ENCODE results near the gene GNG2.
A peak's percentile ranks its signal among the peaks of the same experiment; 100 is the strongest.

GNG2 gene

DNA sequence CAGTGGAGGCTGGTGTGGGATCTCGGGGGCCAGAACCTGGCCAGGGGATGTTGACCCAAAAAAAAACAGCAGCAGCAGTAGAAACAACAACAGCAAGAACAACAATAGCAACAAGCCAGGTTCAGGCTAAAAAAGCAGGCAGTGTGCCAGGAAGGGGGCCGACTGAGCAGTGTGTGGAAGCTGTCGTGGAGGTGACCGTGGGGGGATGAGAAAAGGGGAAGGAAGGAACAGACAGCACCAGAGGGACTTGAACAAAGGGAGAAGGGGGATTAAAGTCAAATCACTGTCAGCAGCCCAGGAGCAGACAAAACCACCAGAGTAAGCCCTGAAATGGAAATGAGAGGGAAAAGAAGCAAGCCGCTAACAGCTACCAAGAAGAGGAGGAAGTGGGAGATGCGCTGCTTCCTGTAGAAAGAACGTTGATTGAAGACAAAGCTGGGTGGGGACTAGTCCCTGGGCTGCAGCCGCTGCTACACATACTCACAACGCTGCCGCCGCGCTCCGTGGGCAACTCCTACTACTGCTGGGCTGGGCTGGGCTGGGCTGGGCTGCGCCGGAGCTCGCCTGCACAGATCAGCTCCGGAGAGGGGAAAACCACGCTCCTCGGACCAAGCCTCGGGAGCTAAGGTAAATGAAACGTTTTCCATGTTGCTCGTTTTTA lies at the start of gene GNG2:
GNG2 (plus strand) TSS at position 449 of the 661 bp plus-strand sequence. CDS start 90,067 bp downstream, outside the sequence.
- DNase-seq: peak; percentile 80

DNA sequence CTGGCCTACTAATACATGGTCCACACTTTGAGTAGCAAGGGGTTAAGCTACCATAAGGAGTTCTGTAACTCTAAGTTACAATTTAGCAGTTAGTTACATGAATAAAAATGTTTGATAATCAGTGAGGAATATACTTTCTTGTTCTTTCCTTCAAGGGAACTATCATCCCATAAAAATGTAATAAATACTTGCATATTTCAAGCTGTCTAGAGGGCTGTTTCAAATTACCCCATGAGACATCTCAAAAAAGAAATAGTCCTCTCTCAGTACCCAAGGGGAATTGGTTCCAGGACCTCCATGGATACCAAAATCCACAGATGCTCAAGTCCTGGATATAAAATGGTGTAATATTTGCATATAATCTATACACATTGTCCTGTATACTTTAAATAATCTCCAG lies 48.7 kb upstream of the GNG2 start:
- DNase-seq: no peak

DNA sequence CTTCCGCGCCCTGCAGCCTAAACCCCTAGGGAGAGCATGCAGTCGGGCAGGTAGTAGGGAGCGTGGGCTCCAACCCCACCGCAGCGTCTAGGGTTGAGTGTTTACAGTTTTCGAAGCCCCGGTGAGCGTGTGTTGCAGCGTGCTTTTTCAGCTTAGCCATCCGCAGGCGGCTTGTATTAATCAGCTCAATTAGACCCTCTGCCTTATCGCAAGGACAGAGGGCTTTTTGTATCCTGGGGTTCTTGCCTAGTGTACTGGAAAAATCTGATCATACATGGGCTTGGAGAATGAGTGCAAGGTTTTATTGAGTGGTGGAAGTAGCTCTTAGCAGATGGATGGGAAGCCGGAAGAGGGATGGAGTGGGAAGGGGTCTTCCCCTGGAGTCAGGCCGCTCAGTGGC lies 44.4 kb upstream of the GNG2 start:
- no peak for DNase-seq

DNA sequence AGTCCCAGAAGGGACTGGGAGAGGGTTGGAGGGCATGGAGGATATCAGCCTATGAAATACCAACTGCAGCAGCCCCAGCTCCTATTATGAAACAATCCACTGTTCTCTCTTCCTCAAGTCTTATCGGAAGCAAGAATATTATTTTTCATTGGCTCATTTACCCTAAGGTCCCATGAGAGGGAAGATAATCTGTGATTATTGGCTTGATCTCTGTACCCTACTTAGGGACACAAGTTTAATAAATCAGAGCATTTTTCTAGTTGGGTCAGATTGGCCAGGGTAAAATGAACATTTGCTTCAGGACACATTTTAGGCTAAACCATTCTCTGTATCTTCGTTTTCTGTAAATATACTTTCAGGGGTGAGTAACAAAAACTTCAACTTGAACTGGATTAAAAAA lies 43.1 kb upstream of the GNG2 start:
- DNase-seq: no peak

DNA sequence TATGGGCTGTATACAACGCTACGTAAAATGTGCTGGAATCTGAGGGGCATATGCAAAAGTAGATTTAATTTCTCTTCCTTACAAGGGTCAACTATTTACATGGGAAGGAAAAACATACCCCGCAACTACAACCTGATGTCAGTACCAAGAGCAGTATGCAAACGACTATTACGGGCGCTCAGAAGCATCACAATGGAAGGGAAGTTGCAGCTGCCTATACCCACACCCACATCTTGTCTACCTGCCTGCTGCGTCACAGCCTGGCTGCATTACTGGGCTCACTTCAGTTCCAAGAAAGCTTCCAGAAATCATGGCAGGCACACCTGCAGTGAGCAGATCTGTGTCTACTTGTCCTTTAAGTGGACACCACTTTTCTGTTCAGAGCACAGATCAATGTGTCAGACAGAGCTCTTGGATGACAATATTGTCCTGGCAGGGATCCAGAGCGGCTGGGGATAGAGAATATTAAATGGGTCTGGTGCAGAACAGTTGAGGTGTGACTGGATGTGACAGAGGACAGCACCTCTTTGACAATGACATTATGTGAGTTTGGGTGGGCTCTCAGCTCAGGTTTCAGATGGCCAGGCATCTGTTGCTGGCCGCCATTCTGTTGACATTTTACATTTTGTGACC lies 41.5 kb upstream of the GNG2 start:
- no peak for DNase-seq

DNA sequence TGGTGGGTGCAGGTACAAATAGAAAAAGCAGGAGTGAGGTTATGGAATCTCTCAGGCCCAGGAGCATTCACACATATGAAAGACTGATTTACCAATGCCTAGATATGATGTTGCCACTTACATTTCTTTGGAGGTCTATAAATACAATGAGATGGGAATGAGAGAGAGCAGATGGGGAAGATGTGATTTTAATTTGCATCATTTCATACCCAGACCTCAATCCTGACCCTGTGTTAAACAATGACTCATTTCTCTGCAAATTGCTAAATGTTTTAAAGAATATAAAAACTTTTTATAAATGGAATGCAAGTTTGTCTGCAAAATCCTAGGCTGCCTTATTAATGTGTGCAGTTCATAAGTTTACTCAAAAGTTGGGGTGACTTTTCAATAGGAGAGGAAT lies 38.6 kb upstream of the GNG2 start:
- peak; percentile 26 for DNase-seq

DNA sequence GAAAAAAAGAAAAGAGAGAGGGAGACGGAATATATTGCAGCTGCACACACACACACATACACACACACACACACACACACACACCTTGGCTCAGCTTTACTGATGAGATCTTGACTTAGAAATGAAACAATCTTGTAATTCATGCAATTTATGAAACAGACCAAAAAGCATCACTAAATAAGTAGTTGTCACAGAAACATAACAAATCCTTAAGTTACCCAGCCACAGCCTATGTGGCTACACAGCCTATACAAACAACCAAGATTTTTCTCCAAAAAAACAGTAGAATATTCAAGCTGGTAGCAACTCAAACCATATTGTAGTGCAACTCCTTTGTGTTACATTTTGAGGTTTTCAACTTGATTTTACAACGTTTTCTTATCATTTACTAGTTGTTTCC lies 37.9 kb upstream of the GNG2 start:
- DNase-seq: no peak

DNA sequence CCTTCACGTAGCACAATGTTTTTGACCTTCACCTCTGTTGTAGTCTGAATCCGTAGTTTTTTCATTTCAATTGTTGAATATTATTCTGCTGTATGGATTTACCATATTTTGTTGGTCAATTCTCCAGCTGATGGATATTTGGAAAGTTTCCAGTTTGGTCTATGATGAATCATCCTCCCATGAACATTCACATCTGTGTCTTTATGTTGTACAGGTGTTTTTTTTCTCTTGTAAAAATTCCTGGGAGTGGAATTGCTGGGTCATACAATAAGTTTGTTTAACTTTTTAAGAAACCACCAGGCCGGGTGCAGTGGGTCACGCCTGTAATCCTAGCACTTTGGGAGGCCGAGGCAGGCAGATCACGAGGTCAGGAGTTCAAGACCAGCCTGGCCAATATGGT lies 36.7 kb upstream of the GNG2 start:
- DNase-seq: peak; percentile 19

DNA sequence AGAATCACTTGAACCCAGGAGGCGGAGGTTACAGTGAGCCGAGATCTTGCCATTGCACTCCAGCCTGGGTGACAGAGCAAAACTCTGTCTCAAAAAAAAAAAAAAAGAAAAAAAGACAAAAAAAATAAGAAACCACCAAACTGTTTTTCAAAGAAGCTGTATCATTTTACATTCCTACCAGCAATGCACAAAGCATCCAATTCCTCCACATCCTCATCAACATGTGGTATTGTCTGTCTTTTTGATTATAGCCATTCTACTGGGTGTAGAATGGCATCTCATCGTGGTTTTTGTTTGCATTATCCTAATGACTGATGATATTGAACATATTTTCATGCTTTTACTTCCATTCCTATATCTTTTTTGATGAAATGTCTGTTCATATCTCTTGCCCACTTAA lies 36.2 kb upstream of the GNG2 start:
- DNase-seq: no peak

DNA sequence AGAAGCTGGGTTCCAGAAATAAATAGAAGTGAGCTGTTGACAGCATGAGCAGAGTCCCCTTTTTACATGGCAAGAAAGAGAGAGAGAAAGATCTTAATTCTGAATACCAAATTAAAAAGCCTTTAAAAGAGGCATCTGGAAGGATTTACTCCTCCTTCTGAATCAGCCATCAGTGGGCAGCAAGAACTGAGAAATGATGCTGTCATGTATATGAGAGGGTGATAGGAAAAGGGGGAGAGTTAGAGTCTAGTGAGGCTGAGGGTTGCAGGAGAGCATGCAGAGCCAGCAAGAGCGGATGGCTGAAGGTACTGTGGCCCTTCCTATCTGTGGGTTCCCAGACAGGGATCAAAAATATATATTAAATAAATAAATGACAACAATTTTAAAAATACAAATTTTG lies 34.5 kb upstream of the GNG2 start:
- no peak for DNase-seq

DNA sequence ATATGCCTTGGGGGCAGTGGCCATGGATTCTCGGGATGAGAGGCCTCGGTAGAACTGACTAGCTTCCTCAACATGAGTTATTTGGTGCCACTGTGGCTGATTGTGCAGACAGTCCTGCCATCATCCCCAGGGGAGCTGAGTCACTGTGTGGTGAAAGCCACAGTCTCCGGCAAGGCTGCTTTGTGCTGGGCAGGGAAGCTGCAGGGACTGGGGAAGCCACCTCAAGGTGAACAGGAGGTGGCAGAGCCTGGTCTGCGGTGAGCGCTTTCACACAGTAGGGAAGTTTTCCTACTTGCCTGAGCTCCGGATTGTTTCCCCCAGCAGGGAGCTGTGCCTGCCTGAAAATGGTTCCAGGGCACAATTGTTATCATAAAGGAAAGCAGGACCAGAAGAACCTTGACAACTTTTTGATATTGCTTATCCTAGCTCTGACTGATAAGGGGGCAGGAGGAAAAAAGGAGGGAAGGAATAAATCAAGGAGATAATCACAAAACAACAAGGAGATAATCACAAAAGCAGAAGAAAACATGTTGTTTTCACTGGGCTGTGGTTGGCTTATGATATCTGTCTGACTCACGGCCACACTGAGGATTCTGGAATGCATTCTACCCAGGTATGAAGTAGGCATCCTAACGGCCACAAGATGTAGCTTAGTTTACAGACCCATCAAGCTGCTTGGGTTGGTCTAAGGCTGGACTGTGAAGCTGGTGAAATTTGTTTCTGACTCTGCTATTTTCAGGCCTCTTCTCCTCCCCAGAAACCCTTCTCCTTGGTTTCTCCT lies 32.2 kb upstream of the GNG2 start:
- DNase-seq: peak; percentile 82

DNA sequence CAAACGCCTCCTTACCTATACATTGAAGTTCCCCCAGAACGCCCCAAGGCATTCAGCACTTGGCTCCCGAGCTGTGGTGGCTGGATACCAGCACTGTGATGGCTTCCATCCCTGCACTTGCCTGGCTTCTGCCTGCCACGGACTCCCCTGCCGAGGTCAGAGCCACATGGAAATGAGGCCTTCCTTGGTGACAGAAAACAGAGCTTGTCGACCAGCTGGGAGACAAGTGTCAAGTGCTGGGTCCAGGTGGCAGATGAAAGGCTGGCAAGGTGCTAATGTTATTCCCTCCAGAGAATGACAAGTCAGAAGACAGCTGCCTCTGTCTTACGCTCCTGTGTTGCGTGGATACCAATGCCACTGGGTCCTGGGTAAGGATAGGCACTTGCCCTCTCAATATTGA lies 26.2 kb upstream of the GNG2 start:
- DNase-seq: no peak

DNA sequence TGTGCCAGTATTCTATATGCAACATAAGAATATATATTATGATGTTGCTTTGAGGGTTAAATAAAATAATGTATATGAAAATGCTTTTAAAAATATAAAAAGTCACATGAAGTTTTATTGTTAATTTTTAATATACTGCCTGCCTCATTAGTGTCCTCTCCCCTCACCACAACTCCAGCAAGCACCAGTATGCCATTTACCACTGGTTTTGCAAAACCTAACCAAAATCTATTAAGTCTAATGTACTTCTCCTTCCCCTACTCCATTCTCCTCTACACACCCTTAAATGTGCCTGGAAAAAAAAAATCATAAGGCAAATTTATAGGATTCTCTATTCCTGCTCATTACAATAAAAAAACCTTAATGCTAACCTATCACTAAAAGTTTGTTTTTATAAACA lies 24.0 kb upstream of the GNG2 start:
- no peak for DNase-seq

DNA sequence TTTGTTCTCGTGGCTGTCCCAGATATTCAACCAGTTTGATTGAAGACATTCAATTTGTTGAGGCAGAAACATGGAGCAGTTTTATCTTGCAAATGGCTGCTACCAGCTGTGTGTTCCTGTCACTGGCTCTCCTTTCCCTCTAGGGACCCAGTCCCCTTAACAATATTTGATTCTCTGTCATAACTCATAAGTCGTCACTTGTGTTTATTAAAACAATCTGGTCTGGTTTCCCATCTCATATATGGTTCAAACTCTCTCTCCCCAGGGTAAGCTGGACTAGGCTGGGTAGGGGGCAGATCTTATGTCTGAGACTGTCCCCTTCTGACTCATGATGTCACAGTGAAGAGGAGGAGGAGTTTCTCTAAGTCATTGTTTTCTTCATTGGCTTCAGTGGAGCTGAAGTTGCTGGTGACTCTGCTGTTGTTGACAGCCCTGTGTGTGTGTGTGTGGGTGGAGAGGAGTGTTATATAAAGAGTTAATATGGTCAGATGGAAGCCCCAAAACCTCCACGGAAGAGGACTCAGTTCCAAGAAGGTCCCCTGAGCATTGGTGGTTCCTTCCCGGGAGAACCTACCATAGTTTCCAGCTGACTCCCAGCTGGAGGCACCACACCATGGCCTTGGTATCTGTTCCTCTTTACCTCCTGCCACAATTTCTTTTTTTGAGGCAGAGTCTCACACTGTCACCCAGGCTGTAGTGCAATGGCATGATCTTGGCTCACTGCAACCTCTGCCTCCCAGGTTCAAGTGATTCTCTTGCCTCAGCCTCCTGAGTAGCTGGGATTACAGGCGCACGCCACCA lies 16.1 kb upstream of the GNG2 start:
- DNase-seq: no peak

DNA sequence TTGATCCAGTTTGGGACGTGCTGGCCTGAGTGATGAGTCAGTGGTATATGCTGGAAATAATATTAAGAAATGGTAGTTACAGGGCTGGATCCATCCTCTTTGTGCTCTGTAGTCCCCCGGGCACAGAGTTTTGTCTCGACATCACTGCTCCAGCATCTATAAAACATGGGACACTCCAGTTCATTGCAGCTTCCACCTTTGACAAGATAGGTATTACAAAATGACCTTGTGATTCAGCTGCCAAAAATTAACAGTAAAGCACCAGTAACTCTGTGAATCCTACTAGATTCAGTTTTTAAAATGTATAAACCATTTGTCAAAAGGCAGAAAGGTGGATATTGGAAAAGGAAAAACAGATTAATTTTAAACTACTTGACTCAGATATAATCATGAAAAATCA lies 14.6 kb upstream of the GNG2 start:
- peak; percentile 27 for DNase-seq

DNA sequence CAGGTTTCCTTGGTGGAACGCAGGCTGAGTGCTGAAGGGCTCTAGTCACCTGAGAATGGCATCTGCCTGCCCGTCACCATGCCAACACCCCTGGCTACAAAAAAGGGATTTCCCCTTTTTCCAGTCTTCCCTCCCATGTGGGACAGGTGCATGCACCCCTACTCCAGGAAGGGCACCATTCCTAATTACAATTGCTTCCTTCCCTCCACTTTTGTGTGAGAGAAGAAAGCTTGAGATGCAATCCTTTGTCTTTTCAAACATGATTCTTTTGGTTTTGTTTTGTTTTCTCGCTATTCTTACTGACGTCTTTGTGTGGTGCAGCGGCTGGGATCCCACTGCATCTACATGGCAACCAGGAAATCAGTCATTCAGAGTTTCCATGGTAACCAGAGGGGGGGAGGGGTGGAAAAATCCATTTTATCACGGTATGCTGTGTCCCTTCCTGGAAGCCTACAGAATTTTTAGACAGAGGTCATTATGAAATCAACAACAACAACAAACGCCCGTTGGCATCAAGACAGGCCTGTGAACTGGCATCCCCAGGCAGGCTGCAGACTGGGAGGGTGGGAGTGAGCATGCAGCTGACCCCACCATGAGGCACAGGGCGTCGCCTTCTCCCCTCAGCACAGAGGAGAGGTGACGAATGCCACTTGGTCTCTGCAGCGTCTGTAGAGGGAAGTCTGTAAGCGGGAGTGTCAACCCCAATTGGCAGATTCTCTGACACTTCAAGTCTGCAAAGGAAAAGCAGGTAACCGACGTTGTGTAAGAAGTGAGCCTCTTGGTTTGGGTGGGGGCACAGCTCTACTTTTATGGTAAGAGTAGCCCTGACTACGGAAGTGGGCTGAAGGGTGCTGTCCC lies 13.6 kb upstream of the GNG2 start:
- DNase-seq: peak; percentile 24

DNA sequence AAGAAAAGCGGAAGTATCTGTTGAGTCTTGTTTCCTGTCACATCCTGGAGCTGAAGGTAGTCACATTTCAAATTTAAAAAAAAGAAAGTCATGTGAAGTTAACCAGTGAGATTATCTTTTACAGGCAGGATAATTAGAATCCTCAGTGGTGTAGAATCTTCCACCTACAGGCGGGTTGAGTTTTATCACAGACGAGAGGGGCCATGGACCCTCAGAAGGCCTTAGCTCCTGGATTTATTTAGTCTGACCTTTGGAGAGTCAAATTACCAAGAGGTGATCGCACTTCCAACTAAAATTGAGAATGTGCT lies 13.0 kb upstream of the GNG2 start:
- no peak for DNase-seq

DNA sequence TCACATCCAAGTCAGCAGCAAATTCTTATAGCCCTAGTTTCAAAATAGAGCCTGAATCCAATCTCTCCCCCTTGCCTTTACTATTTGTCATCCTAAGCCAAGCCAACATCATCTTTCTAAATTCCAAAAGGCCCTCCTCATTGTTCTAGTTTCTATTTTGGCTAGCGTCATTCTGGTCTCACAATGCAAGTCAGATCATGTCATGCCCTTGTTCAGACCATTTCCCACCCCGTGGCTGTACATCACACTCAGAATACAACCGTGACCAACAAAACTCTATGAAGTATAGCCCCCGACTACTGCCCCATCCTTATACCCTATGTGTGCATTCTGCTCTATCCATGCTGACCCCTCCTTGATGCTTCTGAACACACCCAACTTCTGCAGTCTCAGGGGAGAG lies 12.3 kb upstream of the GNG2 start:
- no peak for DNase-seq

DNA sequence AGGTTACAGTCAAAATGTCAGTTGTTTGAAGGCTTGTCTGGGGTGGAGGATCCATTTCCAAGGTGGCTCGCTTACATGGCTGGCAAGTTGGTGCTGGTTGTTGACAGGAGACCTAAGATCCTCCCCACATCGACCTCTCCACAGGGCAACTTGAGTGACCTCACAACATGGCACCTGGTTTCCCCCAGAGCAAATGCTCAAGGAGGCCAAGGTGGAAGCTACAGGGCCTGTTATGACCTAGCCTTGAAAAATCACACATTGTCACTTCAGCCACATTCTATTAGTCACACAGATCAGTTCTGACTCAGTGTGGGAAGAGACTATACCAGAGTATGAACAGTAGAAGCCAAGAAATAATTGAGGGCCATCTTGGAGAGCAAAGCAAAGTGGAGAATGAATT lies 11.3 kb upstream of the GNG2 start:
- DNase-seq: peak; percentile 16

DNA sequence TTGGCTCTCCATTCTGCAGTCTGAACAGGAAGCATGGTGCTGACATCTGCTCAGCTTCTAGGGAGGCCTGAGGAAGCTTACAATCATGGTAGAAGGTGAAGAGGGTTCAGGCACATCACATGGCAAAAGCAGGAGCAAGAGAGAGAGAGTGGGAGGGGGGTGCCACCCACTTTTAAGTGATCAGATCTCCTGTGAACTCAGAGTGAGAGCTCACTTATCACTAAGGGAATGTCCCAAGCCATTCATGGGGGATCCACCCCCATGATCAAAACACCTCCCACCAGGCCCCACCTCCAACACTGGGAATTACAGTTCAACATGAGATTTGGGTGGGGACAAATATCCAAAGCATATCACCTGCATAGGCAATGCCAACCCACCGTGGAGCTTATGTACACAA lies 9.8 kb upstream of the GNG2 start:
- DNase-seq: no peak

DNA sequence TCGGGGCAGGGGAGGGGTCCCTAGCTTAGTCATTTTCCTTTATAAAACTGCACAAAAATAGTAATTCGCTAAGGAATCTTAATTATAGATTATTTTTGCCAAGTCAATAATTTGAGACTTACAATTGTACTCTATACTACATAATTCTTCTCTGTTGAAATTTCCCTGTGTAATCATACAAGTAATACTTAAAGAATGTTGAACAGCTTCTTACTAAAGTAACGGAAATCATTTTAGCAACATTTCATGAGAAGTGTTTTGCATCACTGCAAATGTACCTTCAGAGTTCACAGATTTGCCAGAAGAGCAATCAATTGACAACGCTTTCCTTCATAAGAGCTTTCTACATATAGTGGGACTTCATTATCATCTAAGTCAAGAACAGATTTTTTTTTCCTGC lies 7.9 kb upstream of the GNG2 start:
- no peak for DNase-seq

DNA sequence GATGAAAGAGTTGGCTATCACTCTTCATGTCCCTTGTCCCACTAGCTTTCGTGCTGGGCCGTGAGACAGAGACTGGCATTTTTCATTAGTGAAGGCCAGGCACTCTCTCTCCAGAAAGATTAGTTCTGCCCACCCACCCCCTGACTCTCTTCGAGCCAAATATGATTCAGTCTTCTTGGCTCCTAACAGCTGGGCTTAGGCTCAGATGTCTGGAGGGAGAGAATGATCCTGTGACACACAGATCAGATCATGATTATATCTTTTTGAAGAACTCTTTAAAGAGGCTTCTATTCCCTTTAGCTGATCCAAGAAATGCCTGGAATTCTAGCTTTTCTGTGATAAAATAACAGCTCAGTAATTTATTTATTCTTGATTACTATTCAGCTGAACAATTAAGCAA lies 5.2 kb upstream of the GNG2 start:
- peak; percentile 34 for DNase-seq
